ENCODE results near the gene ATP1B1. TPM values are rescaled to one million over a fixed set of nuclear protein-coding genes. Genes with fewer than 3 reads are reported as not detected.

The ATP1B1 gene
- total and polyA plus RNA-seq, 2 of the 8 experiments (the other 6 are each of a cell fraction or from before 2014, with no cell fraction given): 16.3 to 76.5 TPM

- Histone ChIP-seq H3K79me2 (ENCODE audit: control insufficient read depth in 1 of 2, insufficient read depth in 2 of 2, low read length in 2 of 2) (no peaks in the 10 kb centered on the region), H2AK5ac (ENCODE audit: low read depth, low read length) (no peak overlapping the region), H4K8ac (ENCODE audit: extremely low read depth, insufficient read depth, low read length) (no peak overlapping the region), H3K27ac (ENCODE audit: low read depth, low read length) (no peak overlapping the region), H3K9ac (replicated peaks in 1 of 4; ENCODE audit: extremely low read depth in 1 of 4, low read depth in 3 of 4, low read length in 3 of 4) (no peak overlapping the region), H2BK120ac (replicated peaks; ENCODE audit: low read depth, low read length) (no peak overlapping the region), H3K27me3 (replicated peaks in 1 of 4; ENCODE audit: control insufficient read depth in 3 of 4, extremely low read depth in 1 of 4, insufficient read depth in 3 of 4, low read length in 3 of 4) (no peaks in the 10 kb centered on the region), H3K79me1 (ENCODE audit: low read depth, low read length) (no peaks in the 10 kb centered on the region), H2BK12ac (ENCODE audit: low read depth, low read length) (no peak overlapping the region), H2BK15ac (ENCODE audit: low read length) (no peak overlapping the region), H2BK20ac (ENCODE audit: low read length) (no peak overlapping the region), H3K36me3 (ENCODE audit: control insufficient read depth in 2 of 4, insufficient read depth in 4 of 4, low read length in 3 of 4) (no peaks in the 10 kb centered on the region), H3K4me2 (ENCODE audit: insufficient read depth in 1 of 2, low read depth in 2 of 2, low read length in 2 of 2) (no peak overlapping the region), H3K9me3 (ENCODE audit: insufficient read depth in 2 of 2, low read depth in 1 of 2, low read length in 1 of 2) (no peaks in the 10 kb centered on the region), H4K20me1 (replicated peaks in 1 of 2; ENCODE audit: control insufficient read depth in 1 of 2, insufficient read depth in 2 of 2, low read length in 2 of 2) (no peaks in the 10 kb centered on the region), H3K18ac (ENCODE audit: extremely low read depth, low read length) (no peak overlapping the region), H3K4me3 (ENCODE audit: extremely low read depth in 1 of 4, insufficient read depth in 2 of 4, low read depth in 3 of 4, low read length in 4 of 4) (no peak overlapping the region), H3K14ac (ENCODE audit: insufficient read length) (no peak overlapping the region), H4K5ac (ENCODE audit: insufficient read length, low read depth, low read length) (no peak overlapping the region), H3K23ac (ENCODE audit: insufficient read length) (no peak overlapping the region), H2BK5ac (ENCODE audit: low read depth, low read length) (no peak overlapping the region), H3K56ac (replicated peaks; ENCODE audit: insufficient read length, low read depth, low read length) (no peak overlapping the region), H3K23me2 (ENCODE audit: low read depth, low read length) (no peaks in the 10 kb centered on the region), H4K91ac (replicated peaks; ENCODE audit: insufficient read length, low read length) (no peak overlapping the region), H2AFZ (ENCODE audit: low read length) (no peak overlapping the region), H3K4me1 (replicated peaks in 1 of 4; ENCODE audit: control insufficient read depth in 3 of 4, insufficient read depth in 4 of 4, low read length in 3 of 4) (no peaks in the 10 kb centered on the region), H3K4ac (replicated peaks; ENCODE audit: insufficient read length, low read depth, low read length) (no peak overlapping the region)
- FAIRE-seq (no peak), DNase-seq (ENCODE audit: low read depth in 1 of 2, low spot score in 2 of 2) (no peak)
- WGBS, 2 experiments (ENCODE audit: extremely low coverage in 1 of 2, insufficient coverage in 1 of 2, insufficient read length in 1 of 2, insufficient replicate concordance in 2 of 2, low coverage in 1 of 2, low lambda C conversion rate in 2 of 2, missing lambda C conversion rate in 1 of 2): 67% methylated on average over 1 of the region's 1 CpG; no CpG with 5 or more reads in 1 of the 2 experiments
- CTCF ChIA-PET (ENCODE audit: partially characterized antibody): interaction anchor here (0.6 to 1.0 kb wide), 2 partner anchors 20 to 39 kb away, joined by 3 read pairs; no protein-coding TSS in a partner anchor
- POLR2A ChIA-PET (ENCODE audit: partially characterized antibody): no interaction called here
- TF ChIP-seq KDM1A (IDR thresholded peaks at IDR 0.05; ENCODE audit: borderline replicate concordance, low read length) (no peak), MAFK (IDR thresholded peaks at IDR 0.05; ENCODE audit: low read depth, low read length) (no peak), SUZ12 (IDR thresholded peaks at IDR 0.05; ENCODE audit: low read length) (no peak), MAX (IDR thresholded peaks at IDR 0.05) (no peak), CBX8 (IDR thresholded peaks at IDR 0.05; ENCODE audit: borderline replicate concordance, low read depth, low read length) (no peak), ZNF274 (IDR thresholded peaks at IDR 0.05; ENCODE audit: borderline replicate concordance, extremely low read depth, low read length) (no peak), E2F6 (IDR thresholded peaks at IDR 0.05) (no peak), RNF2 (IDR thresholded peaks at IDR 0.05; ENCODE audit: borderline replicate concordance, low read depth, low read length, missing control alignments, poor library complexity, severe bottlenecking) (no peak), RFX5 (IDR thresholded peaks at IDR 0.05; ENCODE audit: borderline replicate concordance, low read depth, low read length) (no peak), EGR1 (IDR thresholded peaks at IDR 0.05; ENCODE audit: borderline replicate concordance, low read depth, low read length) (no peak), SP2 (IDR thresholded peaks at IDR 0.05; ENCODE audit: low read length) (no peak), SRF (IDR thresholded peaks at IDR 0.05; ENCODE audit: low read depth, low read length) (no peak), HDAC6 (IDR thresholded peaks at IDR 0.05; ENCODE audit: low read depth, low read length) (no peak)
These were observed 40.2 kb downstream of the ATP1B1 start for GRCh38 chr1:169146576-169147214.

Measured in H1 (cell line).